K562 (cell line): ENCODE results near the gene TSHZ1. TPM values are rescaled to one million over a fixed set of nuclear protein-coding genes. Genes with fewer than 3 reads are reported as not detected.

Experiments used
- ATAC-seq: fragments of 200-7000 bp; cut with Tn5 transposase; 3 replicates; pipeline ENCODE4 v1.9.1; 2020; ENCODE audit warnings: moderate library complexity
- BruUV-seq: library from RNA; stranded (reverse); fragments of 400-500 nt; replicated peaks from 2 replicates; lab custom pipeline; 2021; lab: Mats Ljungman, UMichigan
- CTCF ChIA-PET: fragments of 300-600 bp; formaldehyde crosslinking; extraction: SDS; loops from one replicate; lab custom pipeline; 2021; ENCODE audit warnings: low intra/inter-chr PET ratio; lab: Yijun Ruan, JAX
- POLR2A ChIA-PET: fragments of 300-600, 350-650 bp; sonication (Branson Sonifier 250); formaldehyde crosslinking; extraction: SDS; loops from one replicate; lab custom pipeline; 2021; ENCODE audit warnings: antibody characterized with exemption, inconsistent platforms; lab: Yijun Ruan, JAX
- DNase-seq, 4 experiments: peaks; one replicate each; pipeline versions ENCODE4 v3.0.0 to v3.0.0-alpha.2; 2011 to 2018; ENCODE audit warnings: low spot score in 3 of 4, mixed read lengths in 3 of 4; ENCODE audit errors: extremely low read depth in 1 of 4
- FAIRE-seq: peaks from 2 replicates; lab custom pipeline; 2011; peaks lifted over from hg19 to GRCh38; lab: Jason Lieb, UNC
- H2AFZ ChIP-seq: 2 replicates; pipeline ENCODE4 v1.6.0; 2011; ENCODE audit warnings: low read depth, low read length, control low read depth, inconsistent platforms
- H3K27ac ChIP-seq: fragments of 200-600 bp; 3 replicates; pipeline ENCODE4 v1.8.0; 2011; ENCODE audit warnings: low read depth, mild to moderate bottlenecking, control low read depth, inconsistent platforms, low read length, moderate library complexity, mixed read lengths; ENCODE audit errors: extremely low read depth
- H3K27me3 ChIP-seq, 2 experiments: fragments of 300-600 bp in 1 of 2; 2 replicates in 1 of 2; 3 replicates in 1 of 2; pipeline versions ENCODE4 v1.6.0 to v1.8.0; 2011; ENCODE audit warnings: inconsistent platforms in 2 of 2, low read length in 2 of 2, mild to moderate bottlenecking in 1 of 2, mixed read lengths in 1 of 2, moderate library complexity in 1 of 2; ENCODE audit not compliant: control insufficient read depth in 2 of 2, insufficient read depth in 2 of 2
- H3K36me3 ChIP-seq: fragments of 300-600 bp; 3 replicates; pipeline ENCODE4 v1.8.0; 2011; ENCODE audit warnings: mild to moderate bottlenecking, low read length, inconsistent platforms; ENCODE audit not compliant: control insufficient read depth, insufficient read depth
- H3K4me1 ChIP-seq, 2 experiments: fragments of 200-600 bp in 1 of 2; replicated peaks in 1 of 2; 2 replicates in 1 of 2; 3 replicates in 1 of 2; pipeline versions ENCODE4 v1.5.1 to v1.8.0; 2011; ENCODE audit warnings: inconsistent platforms in 2 of 2, low read length in 2 of 2, mild to moderate bottlenecking in 1 of 2, mixed read lengths in 1 of 2, moderate library complexity in 1 of 2; ENCODE audit not compliant: control insufficient read depth in 2 of 2, insufficient read depth in 2 of 2
- H3K4me2 ChIP-seq: 2 replicates; pipeline ENCODE4 v1.6.1; 2011; ENCODE audit warnings: low read length, control low read depth, inconsistent platforms, mixed read lengths; ENCODE audit not compliant: insufficient read depth
- H3K4me3 ChIP-seq: fragments of 200-600 bp; sonication (generic), shearing (Covaris generic); 2 replicates; pipeline ENCODE4 v1.5.1; 2016; ENCODE audit warnings: control low read depth, inconsistent platforms
- H3K79me2 ChIP-seq: fragments of 200-600 bp; 3 replicates; pipeline ENCODE4 v1.8.0; 2011; ENCODE audit warnings: low read length, inconsistent platforms; ENCODE audit not compliant: control insufficient read depth, insufficient read depth
- H3K9ac ChIP-seq, 2 experiments: 2 replicates each; pipeline versions ENCODE4 v1.6.0 to v1.6.1; 2011; ENCODE audit warnings: low read depth in 2 of 2, low read length in 2 of 2, control low read depth in 1 of 2, inconsistent platforms in 1 of 2, mild to moderate bottlenecking in 1 of 2, mixed read lengths in 1 of 2; ENCODE audit not compliant: insufficient read depth in 1 of 2
- H3K9me1 ChIP-seq: one replicate; pipeline ENCODE4 v1.6.0; 2011; ENCODE audit warnings: inconsistent platforms, mild to moderate bottlenecking, low read length, moderate library complexity; ENCODE audit not compliant: control insufficient read depth, insufficient read depth
- H3K9me3 ChIP-seq: replicated peaks from 2 replicates; pipeline ENCODE4 v1.5.1; 2011; ENCODE audit warnings: low read depth, low read length, inconsistent platforms; ENCODE audit not compliant: control insufficient read depth, insufficient read depth
- H4K20me1 ChIP-seq: replicated peaks from 2 replicates; pipeline ENCODE4 v1.6.1; 2011; ENCODE audit warnings: low read length, inconsistent platforms, mixed read lengths; ENCODE audit not compliant: control insufficient read depth, insufficient read depth
- MYBL2 ChIP-seq, 2 experiments: fragments of 450-650 bp in 1 of 2; sonication (generic) in 1 of 2; formaldehyde crosslinking in 1 of 2; IDR thresholded peaks; 2 replicates each; pipeline versions ENCODE4 v1.6.1 to v1.8.1; 2017 to 2022; ENCODE audit warnings: borderline replicate concordance in 1 of 2, inconsistent platforms in 1 of 2, low read depth in 1 of 2, mild to moderate bottlenecking in 1 of 2, missing genetic modification reagents in 1 of 2, moderate library complexity in 1 of 2
- REST ChIP-seq, 2 experiments: fragments of 450-650 bp; formaldehyde crosslinking in 1 of 2; IDR thresholded peaks; 2 replicates each; pipeline versions ENCODE4 v1.4.0 to v1.6.1; 2014 to 2020; ENCODE audit warnings: mild to moderate bottlenecking in 2 of 2, borderline replicate concordance in 1 of 2, low read depth in 1 of 2
- ZNF79 ChIP-seq: fragments of 250-450 bp; sonication (Bioruptor Pico); IDR thresholded peaks from 2 replicates; pipeline ENCODE4 v1.4.0; 2020; ENCODE audit warnings: low read depth, mild to moderate bottlenecking, moderate library complexity
- ZSCAN29 ChIP-seq: fragments of 450-650 bp; IDR thresholded peaks from 2 replicates; pipeline ENCODE4 v1.6.1; 2017
- WGBS: fragments of 100-300 bp; shearing (Covaris generic); methylation state at CpG from one replicate; pipeline ENCODE4 v1.1.6; 2016; ENCODE audit warnings: low coverage, mixed read lengths; ENCODE audit not compliant: insufficient coverage; ENCODE audit errors: missing lambda C conversion rate; 5-methylcytosine and 5-hydroxymethylcytosine counted together
- in situ Hi-C: fragments of 300-500 bp; cut with MboI; formaldehyde crosslinking; loops from 4 replicates; pipeline ENCODE4 v1.15.0; 2018; ENCODE audit warnings: inconsistent platforms, mixed read lengths
- intact Hi-C: fragments of 100-400 bp; cut with micrococcal nuclease; formaldehyde crosslinking; loops from 2 replicates; pipeline ENCODE4 v1.14.2; 2022
- polyA plus RNA-seq, 8 experiments: library from polyadenylated mRNA; depleted of rRNA in 4 of 8; stranded (reverse) in 5 of 8; unstranded in 3 of 8; fragments of >200 nt; fragmentation: Nextera tagmentation in 2 of 8; fragmentation: Illumina TruSeq in 1 of 8; extraction: Ambion mirVana in 2 of 8; extraction: Trizol in 1 of 8; gene quantifications; 2 replicates each; pipeline versions ENCODE4 v1.2.1 to v1.2.3, GENCODE V29; 2011 to 2014; ENCODE audit warnings: inconsistent platforms in 1 of 8, missing spikeins in 1 of 8
- total RNA-seq, 7 experiments: library from RNA; depleted of rRNA in 6 of 7; stranded (reverse); fragments of >200 nt in 6 of 7; fragmentation: Illumina TruSeq in 2 of 7; extraction: Trizol in 2 of 7; gene quantifications; 2 replicates each; pipeline versions ENCODE4 v1.2.1 to v1.2.3, GENCODE V29; 2011 to 2021; ENCODE audit warnings: low replicate concordance in 1 of 7

The TSHZ1 gene
- total and polyA plus RNA-seq, 9 of the 15 experiments (the other 6 are each of a cell fraction or from before 2014, with no cell fraction given), result 1.1 to 7.2 (median 2.7) TPM

GRCh38 chr18:75216212-75216910 lies 5.8 kb downstream of the TSHZ1 start:
- intact Hi-C loops, result no loop called here

More at GRCh38 chr18:75216212-75216910, 5.8 kb downstream of the TSHZ1 start:
- ChIA-PET CTCF (no interaction called here), POLR2A (interaction anchor here (1.0 kb wide), 1 partner anchor 9 kb away, joined by 4 read pairs; no protein-coding TSS in a partner anchor)
- H3K36me3 ChIP-seq, result no peaks in the 10 kb centered on the region
- H2AFZ ChIP-seq, result no peak overlapping the region
- TF ChIP-seq ZSCAN29 (no peak), REST (IDR thresholded peaks at IDR 0.05; ENCODE audit: borderline replicate concordance) (no peak), REST (CRISPR knock-in tag; IDR thresholded peaks at IDR 0.05; ENCODE audit: low read depth) (no peak), MYBL2 (IDR thresholded peaks at IDR 0.05; ENCODE audit: low read depth) (no peak), MYBL2 (CRISPR knock-in tag; IDR thresholded peaks at IDR 0.05; ENCODE audit: borderline replicate concordance) (no peak), ZNF79 (CRISPR knock-in tag) (no peak)
- H3K79me2 ChIP-seq, result peaks cover 10% of the 10 kb centered on the region; the same call in 2 of the 3 replicates
- no peaks in the 10 kb centered on the region for H4K20me1 ChIP-seq
- no peaks in the 10 kb centered on the region for H3K27me3 ChIP-seq
- peaks cover 11 to 15% of the 10 kb centered on the region in 2 experiments; a peak in 4 of 5 replicates for H3K4me1 ChIP-seq
- DNase-seq, result no peak
- no peak overlapping the region for H3K4me2 ChIP-seq
- in situ Hi-C loops, result no loop called here
- ATAC-seq, result no peak
- 72% methylated on average over 7 of the region's 7 CpGs for WGBS
- no peak overlapping the region for H3K27ac ChIP-seq
- H3K9me3 ChIP-seq, result no peaks in the 10 kb centered on the region
- no TSS peak for BruUV-seq
- no peaks in the 10 kb centered on the region for H3K9me1 ChIP-seq
- no peak overlapping the region; a peak in 1 of 4 replicates for H3K9ac ChIP-seq
- FAIRE-seq, result no peak
- no peak overlapping the region for H3K4me3 ChIP-seq
